Neural cell (in vitro differentiated cells): ENCODE data around the gene SNX24.

Experiments used
- MXI1 ChIP-seq: fragments of 450-650 bp; conservative IDR thresholded peaks from 2 replicates; pipeline ENCODE4 v1.6.1; 2014; ENCODE audit warnings: antibody characterized with exemption, mild to moderate bottlenecking; ENCODE audit not compliant: poor library complexity, severe bottlenecking
- TF ChIP-seq, protein P1 (sequence below): fragments of 450-650 bp; IDR thresholded peaks from 2 replicates; pipeline ENCODE4 v1.5.1; 2014; ENCODE audit warnings: antibody characterized with exemption, mild to moderate bottlenecking, moderate library complexity; ENCODE audit not compliant: poor library complexity, severe bottlenecking

DNA sequence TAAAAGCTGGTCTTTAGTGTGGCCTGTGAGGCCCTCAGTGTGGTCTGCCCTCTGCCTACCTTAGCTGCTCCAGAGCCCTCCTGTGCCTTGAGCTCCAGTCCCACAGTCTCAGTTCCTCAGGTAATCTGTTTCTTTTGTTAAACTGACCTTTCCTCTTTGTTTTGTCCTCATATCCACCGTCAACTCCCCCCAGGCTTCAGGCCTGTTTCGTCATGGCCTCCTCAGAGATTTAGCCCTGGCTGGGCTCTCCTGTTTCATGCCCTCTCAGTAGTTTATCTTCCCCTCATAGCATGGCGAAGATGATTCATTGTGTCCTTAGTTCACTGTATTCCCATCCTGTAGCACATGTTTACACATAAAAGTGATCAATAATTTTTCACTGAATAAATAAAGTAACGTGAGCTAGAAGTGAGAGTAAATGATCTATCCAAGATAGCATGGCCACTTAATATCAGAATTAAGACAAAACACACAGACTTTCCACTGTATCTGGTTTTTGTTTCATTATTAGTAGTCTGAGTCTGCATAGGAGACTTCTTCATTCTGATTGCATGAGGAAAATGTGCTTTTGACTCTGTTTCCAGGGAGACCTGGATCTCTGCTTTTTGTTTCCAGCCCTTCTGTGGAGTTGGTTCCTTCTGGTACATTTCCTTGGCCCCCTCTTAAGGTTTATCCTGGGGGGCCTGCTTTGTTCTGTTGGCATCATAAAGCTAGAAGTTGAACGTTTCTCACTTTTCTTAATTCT is 70.5 kb downstream of the SNX24 start:
- TF ChIP-seq, protein P1, sequence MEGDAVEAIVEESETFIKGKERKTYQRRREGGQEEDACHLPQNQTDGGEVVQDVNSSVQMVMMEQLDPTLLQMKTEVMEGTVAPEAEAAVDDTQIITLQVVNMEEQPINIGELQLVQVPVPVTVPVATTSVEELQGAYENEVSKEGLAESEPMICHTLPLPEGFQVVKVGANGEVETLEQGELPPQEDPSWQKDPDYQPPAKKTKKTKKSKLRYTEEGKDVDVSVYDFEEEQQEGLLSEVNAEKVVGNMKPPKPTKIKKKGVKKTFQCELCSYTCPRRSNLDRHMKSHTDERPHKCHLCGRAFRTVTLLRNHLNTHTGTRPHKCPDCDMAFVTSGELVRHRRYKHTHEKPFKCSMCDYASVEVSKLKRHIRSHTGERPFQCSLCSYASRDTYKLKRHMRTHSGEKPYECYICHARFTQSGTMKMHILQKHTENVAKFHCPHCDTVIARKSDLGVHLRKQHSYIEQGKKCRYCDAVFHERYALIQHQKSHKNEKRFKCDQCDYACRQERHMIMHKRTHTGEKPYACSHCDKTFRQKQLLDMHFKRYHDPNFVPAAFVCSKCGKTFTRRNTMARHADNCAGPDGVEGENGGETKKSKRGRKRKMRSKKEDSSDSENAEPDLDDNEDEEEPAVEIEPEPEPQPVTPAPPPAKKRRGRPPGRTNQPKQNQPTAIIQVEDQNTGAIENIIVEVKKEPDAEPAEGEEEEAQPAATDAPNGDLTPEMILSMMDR: no peak
- no peak for TF ChIP-seq MXI1
